ENCODE measurements around the gene VASH2.
"Not testable (repeated sequence)": the region's sequence is repeated elsewhere in the genome, so short reads cannot be mapped to it uniquely, and the experiment has no call there.

Gene VASH2

DNA sequence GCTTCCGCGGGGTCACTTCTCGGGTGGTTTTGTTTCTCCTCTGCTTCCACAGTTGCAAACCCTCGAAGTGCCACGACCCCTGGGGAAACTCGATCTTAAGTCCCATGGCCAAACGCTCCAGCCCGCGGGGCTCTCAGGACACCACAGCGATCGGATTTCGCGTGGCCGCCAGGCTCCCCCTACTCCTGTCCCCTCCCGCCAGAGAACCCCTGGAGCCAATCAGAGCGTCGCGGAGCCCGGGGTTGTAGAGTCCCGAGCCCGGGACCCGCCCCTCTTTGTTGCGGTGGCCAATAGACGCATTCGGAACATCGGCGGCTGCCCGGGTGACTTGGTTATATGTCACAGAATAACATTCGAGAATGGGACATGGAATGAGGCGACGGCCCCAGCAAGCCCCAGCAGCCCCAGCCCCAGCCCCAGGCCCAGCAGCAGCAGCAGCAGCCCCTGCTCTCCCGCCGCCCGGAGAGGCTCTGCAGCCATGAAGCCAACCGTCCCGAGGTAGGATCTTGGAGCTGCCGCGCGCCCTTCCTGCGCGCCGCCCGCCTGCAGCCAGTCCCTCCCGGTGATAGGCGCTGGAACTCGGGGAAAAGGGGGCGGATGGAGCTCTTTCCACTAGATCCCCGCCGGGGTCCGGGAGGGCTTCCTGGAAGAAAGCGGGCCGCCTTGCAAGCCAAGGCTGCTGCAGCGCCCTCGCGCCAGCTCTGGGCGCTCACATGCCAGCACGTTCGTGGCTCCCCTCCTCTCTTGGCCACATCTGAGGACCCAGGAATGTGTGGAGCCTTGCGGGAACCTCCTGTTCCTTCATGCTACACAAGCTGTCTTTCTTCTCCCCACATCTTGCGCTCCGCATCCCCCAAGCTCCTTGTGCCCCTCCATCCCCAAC is at the start of gene VASH2:
VASH2 (plus strand) TSS at position 299 of the 883 bp plus-strand sequence. CDS start 1,002 bp downstream, outside the sequence.
- peak; percentile 84 for DNase-seq (ENCODE audit: low read depth)

DNA sequence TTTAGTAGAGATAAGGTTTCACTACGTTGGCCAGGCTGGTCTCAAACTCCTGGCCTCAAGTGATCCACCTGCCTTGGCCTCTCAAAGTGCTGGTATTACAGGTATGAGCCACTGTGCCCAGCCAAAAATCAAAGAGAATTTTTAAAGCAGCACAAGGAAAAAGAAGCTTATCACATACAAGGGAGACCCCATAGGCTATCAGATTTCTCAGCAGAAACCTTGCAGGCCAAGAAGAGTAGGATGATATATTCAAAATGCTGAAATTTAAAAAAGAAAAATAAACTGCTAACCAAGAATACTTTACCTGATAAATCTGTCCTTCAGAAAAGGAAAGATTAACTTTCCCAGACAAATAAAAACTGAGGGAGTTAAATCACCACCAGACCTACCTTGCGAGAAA is 49.1 kb upstream of the VASH2 start:
- DNase-seq (ENCODE audit: low read depth): no peak

DNA sequence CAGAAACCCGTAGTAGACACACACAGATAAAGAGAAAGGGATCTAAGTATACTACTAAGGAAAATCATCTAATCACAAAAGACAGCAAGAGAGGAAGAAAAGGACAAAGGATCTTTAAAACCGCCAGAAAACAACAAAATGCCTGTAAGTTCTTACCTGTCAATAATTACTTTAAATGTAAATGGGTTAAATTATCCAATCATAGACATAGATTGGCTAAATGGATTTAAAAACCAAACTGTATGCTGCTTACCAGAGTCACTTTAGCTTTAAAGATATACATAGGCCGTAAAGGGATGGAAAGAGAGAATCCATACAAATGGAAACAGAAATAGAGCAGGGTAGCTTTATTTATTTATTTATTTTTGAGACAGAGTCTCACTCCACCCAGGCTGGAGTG is 48.3 kb upstream of the VASH2 start:
- no peak for DNase-seq (ENCODE audit: low read depth)

DNA sequence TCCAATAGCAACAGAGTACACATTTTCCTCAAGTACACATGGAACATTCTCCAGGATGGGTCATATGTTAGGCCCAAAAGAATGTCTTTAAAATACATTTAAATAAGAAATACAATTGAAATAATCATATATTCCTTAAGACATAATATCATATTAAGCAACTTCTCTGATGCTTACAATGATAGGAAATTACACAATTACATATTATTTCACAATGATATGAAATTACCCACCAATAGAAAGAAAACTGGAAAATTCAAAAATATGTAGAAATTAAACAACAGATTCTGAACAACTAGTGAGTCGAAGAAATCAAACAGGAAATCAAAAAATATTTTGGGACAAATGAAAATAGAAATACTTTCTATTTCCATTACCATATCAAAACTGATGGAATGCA is 46.7 kb upstream of the VASH2 start:
- DNase-seq (ENCODE audit: low read depth): no peak

DNA sequence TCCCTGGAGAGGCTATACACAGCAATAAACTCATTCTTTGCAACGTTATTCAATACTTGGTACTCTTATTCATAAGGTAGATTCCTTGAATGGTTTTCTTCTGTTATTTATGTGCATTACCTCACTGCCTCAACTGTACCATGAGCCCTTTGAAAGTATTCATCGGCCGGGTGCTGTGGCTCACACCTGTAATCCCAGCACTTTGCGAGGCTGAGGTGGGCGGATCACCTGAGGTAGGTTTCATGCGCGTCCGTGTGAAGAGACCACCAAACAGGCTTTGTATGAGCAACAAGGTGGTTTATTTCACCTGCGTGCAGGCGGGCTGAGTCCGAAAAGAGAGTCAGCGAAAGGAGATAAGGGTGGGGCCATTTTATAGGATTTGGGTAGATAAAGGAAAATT is 42.3 kb upstream of the VASH2 start:
- DNase-seq (ENCODE audit: low read depth): not testable (repeated sequence)

DNA sequence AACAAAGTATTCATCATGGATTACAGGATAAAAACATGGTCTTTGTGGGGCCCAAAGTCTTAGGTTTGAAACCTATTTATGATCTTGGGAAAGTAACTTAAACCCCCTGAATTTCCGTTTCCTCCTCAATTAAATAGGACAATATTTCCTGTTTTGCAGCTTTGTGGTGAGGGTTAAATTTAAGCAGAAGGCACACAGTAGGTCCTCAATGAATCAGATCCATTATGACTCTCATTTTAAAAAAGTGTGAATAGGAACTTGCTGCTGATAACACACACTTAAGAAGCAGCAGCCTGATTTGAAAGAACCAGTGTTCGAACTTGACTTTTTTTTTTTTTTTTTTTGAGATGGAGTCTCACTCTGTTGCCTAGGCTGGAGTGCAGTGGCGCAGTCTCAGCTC is 41.4 kb upstream of the VASH2 start:
- DNase-seq (ENCODE audit: low read depth): no peak

DNA sequence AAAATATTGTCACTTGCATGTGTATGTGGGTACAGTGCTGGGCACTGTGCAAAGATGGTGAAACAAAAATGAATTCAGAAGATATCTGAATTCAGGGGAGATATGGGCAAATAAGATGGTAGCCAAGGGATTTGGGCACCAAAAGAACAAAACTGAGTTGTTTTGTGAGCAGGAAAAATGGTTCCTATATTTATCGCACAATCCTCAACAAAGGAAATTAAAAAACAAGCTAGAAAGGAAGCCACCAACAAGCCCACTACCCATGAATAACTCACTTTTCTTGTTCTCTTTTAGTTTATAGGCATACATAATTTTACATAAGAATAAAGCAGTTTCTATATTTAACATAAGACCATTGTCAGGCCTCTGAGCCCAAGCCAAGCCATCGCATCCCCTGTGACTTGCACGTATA is 40.7 kb upstream of the VASH2 start:
- DNase-seq (ENCODE audit: low read depth): no peak

DNA sequence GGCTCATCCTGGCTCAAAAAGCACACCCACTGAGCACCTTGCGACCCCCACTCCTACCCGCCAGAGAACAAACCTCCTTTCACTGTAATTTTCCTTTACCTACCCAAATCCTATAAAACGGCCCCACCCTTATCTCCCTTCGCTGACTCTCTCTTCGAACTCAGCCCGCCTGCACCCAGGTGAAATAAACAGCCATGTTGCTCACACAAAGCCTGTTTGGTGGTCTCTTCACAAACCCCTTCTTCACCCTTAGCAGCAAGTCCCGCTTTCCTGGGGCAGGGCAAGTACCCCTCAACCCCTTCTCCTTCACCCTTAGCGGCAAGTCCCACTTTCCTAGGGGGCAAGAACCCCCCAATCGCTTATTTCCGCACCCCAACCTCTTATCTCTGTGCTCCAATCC is 40.1 kb upstream of the VASH2 start:
- DNase-seq (ENCODE audit: low read depth): not testable (repeated sequence)

DNA sequence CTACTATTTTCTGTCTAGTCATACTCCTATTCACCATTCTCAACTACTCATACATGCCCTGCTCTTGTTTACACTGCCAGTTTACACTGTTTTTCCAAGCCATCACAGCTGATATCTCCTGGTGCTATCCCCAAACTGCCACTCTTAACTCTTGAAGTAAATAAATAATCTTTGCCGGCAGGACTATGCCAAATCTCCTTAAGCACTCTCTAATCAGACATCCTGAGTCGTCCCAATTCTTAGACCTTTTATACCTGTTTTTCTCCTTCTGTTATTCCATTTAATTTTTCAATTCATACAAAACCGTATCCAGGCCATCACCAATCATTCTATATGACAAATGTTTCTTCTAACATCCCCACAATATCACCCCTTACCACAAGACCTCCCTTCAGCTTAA is 36.7 kb upstream of the VASH2 start:
- DNase-seq (ENCODE audit: low read depth): not testable (repeated sequence)

DNA sequence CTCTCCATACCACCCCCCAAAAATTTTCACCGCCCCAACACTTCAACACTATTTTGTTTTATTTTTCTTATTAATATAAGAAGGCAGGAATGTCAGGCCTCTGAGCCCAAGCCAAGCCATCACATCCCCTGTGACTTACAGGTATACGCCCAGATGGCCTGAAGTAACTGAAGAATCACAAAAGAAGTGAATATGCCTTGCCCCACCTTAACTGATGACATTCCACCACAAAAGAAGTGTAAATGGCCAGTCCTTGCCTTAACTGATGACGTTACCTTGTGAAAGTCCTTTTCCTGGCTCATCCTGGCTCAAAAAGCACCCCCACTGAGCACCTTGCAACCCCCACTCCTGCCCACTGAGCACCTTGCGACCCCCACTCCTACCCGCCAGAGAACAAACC is 36.2 kb upstream of the VASH2 start:
- not testable (repeated sequence) for DNase-seq (ENCODE audit: low read depth)

DNA sequence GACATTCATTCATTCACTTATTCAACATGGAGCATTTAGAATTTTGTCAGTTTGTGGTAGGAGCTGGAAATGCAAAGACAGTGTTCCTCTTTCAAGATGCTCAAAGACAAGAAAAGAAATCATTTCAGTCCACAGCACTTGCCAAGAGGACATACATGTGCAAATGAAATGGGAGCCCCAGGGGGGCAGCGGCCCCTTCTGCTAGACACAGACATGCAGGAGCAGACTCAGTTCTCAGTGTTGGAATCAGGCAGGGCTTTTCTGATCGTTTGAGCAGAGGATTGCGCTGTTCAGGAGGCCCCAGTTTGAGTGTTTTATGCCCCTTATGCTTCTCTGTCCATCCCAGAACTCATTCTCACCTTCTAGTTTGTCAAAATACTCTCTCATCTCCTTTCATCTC is 35.6 kb upstream of the VASH2 start:
- no peak for DNase-seq (ENCODE audit: low read depth)

DNA sequence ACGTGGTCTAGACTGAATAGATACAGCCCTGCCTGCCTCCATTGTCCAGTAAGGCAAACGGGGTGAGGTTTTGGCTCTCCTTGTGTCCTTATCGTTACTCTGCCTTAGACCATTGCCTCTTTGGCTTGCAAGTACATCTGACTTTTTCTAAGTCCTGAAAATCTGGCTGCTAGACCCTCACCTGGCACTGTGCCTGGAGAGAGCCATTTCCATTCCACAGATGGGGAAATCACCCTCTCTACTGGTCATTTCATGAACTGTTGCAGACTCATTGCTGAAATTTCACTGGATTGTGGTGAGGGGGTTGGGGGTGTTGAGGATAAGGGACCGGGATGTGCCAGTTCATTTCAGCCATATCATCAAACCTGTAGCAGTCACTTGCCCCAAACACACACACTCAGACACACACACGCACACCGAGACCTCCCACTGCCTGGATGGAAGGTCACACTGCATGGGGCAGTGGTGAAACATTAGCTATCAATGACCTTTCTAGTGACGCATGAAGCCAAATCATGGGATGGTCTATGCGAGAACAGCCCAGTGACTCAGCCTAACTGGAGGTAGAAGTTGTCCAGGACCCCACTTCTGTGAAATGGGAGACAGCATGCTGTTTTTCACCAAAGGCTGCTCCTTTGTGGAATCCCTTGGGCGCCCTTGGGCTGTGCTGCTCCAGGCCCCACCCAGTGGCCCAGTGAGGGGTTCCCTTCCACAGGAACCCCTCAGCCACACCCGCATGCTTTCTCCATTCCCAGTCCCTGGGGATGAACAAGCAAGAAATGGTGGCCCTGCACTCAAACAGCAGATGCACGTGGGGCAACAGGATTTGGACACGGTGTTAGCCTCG is 34.9 kb upstream of the VASH2 start:
- DNase-seq (ENCODE audit: low read depth): peak; percentile 16

DNA sequence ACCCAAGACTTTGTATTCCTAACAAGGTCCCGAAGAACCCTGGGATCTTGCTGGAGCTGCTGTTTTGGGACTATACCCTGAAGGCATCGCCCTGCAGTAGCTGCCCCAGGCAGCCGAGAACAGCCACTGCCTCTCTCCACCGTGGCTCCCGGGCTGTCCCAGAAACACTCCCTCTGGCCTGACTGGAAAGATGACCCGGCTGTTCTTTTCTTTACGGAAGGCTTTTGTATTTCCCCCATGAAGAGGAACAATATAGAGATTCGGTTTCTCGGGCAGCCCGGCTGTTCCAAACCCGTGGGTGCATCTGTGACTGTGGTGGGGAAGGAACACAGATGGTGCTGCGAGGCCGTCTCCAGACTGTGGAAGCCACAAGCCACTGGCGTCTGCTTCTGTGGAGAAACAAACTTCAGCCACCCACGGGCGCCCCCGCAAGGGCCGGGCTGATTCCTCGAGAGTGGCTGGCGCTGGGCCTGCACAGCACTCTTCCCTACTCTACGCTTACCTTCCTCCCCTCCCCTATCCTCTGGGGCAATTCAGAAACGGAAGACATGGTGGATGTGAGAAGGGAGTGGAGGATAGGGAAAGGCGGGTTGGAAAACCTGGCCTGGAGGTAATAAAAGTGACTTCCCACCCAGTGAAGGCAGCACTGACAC is 33.7 kb upstream of the VASH2 start:
- peak; percentile 10 for DNase-seq (ENCODE audit: low read depth)

DNA sequence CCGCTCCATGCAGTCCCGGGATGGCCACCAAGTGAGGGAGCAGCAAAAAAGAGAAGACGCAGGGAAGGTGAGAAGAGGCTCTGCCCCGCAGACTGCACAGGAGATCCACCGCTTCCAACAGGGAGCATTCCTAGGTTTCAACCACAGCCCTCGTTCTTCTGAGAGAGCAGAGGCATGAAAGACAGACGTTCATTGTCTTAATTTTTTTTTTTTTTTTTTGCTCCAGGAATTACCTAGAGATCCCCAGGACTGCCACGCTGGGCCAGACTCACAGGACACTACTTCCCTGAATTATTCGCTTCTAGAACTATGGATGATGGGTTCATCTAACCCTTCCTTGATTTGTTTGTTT is 33.2 kb upstream of the VASH2 start:
- DNase-seq (ENCODE audit: low read depth): no peak

DNA sequence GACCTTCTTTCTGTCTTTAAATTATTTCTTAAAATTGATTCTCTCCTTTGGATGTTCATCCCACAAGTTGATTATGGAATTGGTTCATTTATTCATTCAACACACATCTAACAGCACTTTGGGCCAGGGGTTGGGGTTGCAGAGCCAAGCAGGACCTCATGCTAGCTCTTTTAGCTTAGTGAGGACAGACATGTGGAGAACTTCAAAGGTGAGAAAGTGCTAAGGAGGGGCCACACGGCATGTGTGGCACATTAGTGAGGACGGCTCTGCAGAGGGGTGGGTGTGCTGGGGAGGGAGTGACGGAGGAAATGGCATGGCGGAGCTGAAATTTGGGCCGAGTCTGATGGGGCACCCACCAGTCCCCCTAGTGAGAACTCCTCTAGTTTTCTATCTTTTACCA is 32.5 kb upstream of the VASH2 start:
- no peak for DNase-seq (ENCODE audit: low read depth)

DNA sequence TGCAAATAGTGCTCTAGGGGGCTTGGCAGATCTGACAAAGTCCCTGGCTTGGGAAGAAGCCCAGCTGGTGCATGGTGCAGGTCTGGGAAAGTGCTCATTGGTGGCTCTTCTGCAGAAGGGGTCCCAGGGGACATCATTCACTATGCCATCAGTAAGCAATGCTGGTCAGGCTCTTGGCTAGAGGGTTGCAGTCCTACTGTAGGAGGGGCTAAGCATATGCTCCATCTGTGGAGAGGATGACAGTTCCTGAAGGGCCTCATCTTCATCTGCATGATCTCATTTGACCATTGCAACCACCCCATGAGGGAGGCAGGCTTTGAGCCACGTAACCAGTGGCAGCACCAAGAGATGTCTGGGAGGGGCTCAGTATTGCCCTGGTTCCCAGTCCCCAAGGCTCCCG is 31.5 kb upstream of the VASH2 start:
- no peak for DNase-seq (ENCODE audit: low read depth)

DNA sequence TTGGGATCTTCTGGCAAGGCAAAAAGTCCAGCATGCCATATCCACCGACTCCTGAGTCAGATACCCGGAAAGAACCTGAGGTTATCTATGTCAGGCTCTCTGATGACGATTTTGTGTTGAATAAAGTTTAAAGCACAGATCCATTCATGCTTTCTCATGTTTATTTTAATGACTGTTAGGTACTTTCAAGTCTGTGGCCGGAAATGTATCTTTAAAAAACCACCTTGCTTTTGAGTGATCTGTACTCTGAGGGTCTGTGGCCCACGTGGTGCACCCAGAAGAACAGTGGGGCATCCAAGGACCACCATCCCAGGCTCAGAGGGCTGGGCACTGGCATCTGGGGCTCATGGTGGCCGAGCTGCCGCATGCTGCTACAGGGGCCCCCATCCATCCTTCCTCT is 30.1 kb upstream of the VASH2 start:
- DNase-seq (ENCODE audit: low read depth): no peak

DNA sequence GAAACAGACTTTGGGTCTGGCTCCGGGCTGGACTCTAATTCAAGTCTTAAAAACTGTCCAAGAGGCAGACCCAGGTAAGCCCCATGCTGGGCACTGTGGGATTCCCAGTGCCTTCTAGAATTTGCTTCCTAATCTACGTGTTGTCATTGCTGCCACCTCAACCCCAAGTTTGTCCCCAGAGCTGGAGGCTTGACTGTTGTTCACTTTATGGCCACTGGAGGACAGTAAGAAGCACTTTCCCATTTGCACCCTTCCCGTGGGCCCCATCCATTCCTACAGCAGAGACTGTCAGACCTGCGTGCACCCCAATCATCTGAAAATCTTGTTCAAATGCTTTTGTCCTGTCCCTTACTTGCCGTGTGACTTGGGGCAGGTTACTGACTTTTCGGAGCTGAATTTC is 29.4 kb upstream of the VASH2 start:
- no peak for DNase-seq (ENCODE audit: low read depth)

DNA sequence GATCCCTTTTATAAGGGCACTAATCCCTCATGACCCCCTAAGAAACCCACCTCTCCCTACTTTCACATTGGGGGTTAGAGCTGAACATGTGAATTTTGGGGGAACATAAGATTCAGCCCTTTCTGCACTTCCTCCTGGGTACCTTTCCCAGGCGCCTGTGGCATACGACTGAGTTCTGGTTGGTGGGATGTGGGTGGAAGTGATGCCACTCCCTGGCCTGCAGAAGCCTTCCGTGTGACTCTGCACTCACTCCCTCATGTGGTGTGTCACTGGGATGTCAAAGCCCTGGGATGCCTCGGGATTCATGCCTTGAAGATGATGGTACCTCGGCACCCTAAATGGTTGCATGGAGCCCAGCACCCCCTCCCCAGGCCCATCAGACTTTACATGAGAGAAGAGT is 28.3 kb upstream of the VASH2 start:
- no peak for DNase-seq (ENCODE audit: low read depth)

DNA sequence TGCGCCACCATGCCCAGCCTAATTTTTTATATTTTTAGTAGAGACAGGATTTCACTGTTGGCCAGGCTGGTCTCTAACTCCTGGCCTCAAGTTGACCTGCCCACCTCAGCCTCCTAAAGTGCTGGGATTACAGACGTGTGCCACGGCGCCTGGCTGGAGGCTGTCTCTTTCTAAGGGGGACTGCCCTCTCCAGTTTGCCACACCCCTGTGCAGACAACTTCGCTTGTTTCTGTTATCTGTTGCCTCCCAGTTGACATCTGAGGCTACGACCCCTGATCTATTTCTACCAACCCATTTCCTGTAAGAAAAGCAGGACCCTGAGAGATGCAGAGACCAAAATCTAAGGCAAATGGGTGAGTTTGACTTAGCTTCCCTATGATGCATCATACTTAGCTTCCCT is 24.0 kb upstream of the VASH2 start:
- no peak for DNase-seq (ENCODE audit: low read depth)

DNA sequence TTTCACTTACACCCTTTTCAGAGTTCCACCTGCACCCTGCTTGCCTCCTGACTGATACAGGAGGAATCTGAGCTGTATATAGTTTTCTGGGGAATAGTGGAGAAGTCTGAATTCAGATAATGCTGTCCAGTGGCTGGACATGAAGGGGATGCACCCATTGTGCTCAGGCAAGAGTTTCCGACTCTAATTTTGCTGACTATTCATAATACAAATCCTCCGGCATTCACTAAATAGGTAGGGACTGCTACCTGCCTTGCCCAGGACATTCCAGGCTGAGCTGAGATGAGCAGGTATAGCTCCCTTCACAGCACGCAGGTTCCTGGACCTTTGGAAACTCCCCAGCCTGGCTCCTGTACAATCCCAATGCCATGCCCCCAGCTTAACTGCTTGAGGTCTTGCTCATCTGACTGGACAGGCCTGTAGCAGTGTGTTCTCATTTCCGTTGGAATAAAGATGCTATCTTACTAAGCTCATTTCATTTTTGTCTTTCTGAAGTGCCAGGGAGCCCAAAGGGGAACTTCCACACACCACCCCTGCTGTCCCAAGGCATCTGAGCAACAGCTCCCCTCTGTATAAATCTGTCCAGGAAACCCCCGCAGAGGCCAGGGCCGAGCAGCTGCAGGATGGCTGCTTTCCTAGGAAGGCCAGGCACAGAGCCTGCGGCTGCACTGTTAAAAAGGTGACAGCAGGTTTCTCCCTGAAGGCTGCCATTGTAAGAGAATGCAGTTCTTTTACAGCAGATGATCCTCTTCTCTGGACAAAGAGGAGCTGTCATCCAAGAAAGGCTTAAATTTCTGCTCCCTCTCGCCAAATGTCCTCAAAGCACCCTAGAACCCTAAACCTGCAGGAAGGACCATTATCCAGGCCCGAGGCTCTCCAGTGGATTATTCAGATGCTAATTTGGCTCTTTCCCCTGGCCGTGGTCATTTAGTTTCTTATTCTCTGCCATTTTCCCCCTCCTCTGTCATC is 21.7 kb upstream of the VASH2 start:
- DNase-seq (ENCODE audit: low read depth): peak; percentile 50
